Heart right ventricle (tissue), 16 donors: ENCODE results near the gene TUBAL3. TPM values are rescaled to one million over a fixed set of nuclear protein-coding genes. Genes with fewer than 3 reads are reported as not detected.

Experiments used
- ATAC-seq, 8 donors: fragments of 200-7000 bp; cut with Tn5 transposase; one replicate each; pipeline ENCODE4 v1.9.1; 2020; ENCODE audit warnings: mild to moderate bottlenecking in 8 of 8, moderate library complexity in 8 of 8, moderate number of reproducible peaks in 1 of 8
- DNase-seq, 2 donors: peaks; one replicate each; pipeline ENCODE4 v3.0.0-alpha.2; 2020
- H3K27ac ChIP-seq, 10 donors: fragments of 200-600 bp; sonication (generic) in 2 of 10; one replicate each; pipeline versions ENCODE4 v1.5.0 to v1.8.0; 2020 to 2022; ENCODE audit warnings: mild to moderate bottlenecking in 3 of 10
- H3K27me3 ChIP-seq, 7 donors: fragments of 200-600 bp; one replicate each; pipeline ENCODE4 v1.8.0; 2021 to 2022; ENCODE audit warnings: mild to moderate bottlenecking in 2 of 7
- H3K36me3 ChIP-seq, 9 donors: fragments of 200-600 bp; sonication (generic) in 1 of 9; one replicate each; pipeline versions ENCODE4 v1.5.0 to v1.8.0; 2020 to 2022; ENCODE audit warnings: mild to moderate bottlenecking in 2 of 9
- H3K4me1 ChIP-seq, 9 donors: fragments of 200-600 bp; sonication (generic) in 1 of 9; one replicate each; pipeline versions ENCODE4 v1.5.0 to v1.8.0; 2020 to 2022; ENCODE audit warnings: mild to moderate bottlenecking in 4 of 9
- H3K4me3 ChIP-seq, 10 donors: fragments of 200-600 bp; sonication (generic) in 2 of 10; one replicate each; pipeline versions ENCODE4 v1.5.0 to v1.8.0; 2020 to 2022; ENCODE audit warnings: mild to moderate bottlenecking in 7 of 10, moderate library complexity in 2 of 10
- H3K9me3 ChIP-seq, 11 donors: fragments of 200-600 bp in 10 of 11; sonication (generic) in 2 of 11; one replicate each; pipeline versions ENCODE4 v1.5.0 to v1.8.0; 2013 to 2022; ENCODE audit warnings: mild to moderate bottlenecking in 2 of 11, control low read depth in 1 of 11, moderate library complexity in 1 of 11
- CTCF ChIP-seq, 9 donors: fragments of 200-600 bp; sonication (generic) in 2 of 9; IDR thresholded peaks; one replicate each; pipeline versions ENCODE4 v1.5.0 to v1.8.0; 2021 to 2022; ENCODE audit warnings: antibody characterized with exemption in 9 of 9, mild to moderate bottlenecking in 5 of 9, moderate library complexity in 1 of 9
- WGBS, 2 donors: extraction: QIAGEN DNeasy Blood & Tissue Kit; methylation state at CpG; one replicate each; pipeline ENCODE4 v1.1.7; 2013; ENCODE audit warnings: inconsistent platforms in 1 of 2; 5-methylcytosine and 5-hydroxymethylcytosine counted together
- intact Hi-C, 10 donors: fragments of 100-400 bp; cut with DNase I; formaldehyde crosslinking; loops; one replicate each; pipeline versions ENCODE4 v1.11.1 to v1.14.2; 2022
- polyA plus RNA-seq, 2 donors: library from polyadenylated mRNA; stranded (reverse); fragments of 200-250 nt; gene quantifications; one replicate each; pipeline ENCODE4 v1.2.3, GENCODE V29; 2013
- total RNA-seq, 10 donors: library from RNA; stranded (reverse); fragmentation: NEBNext Ultra II Directional in 3 of 10; extraction: Animal tissue kit (Norgen Biotek cat#: 25700) in 3 of 10; gene quantifications; one replicate each; pipeline versions ENCODE4 v1.2.1 to v1.2.4, GENCODE V29; 2021 to 2023
- donor health status: Arrhythmogenic right ventricular cardiomyopathy.
- donor health status: ischemic (EF 13 %, LVEDD 7.1; RV severe dilation, severe dysfunction).
- donor health status: healthy with polysubstance abuse.
- donor health status: DM: no; HTN: yes; CAD: no.
- donor health status: DM: no; HTN: no; CAD: no.
- donor health status: ischemic (EF 25% LVEDD 6.9; RV normal size, moderate dysfunction).
- donor health status: ischemic (EF 25% LVEDD 5.7; RV mildly dilated, moderate dysfunction).
- donor health status: healthy.
- donor health status: DM: yes; HTN: yes; CAD: no.
- donor health status: Ischemic cardiomyopathy.
- donor health status: ischemic (EF 35%, LVEDD 5.7; RV mildly dilated, moderate dysfunction).
- donor health status: nonischemic (EF 11% LVEDD 7.7; RV severe dilation, severe dysfunction).
- donor health status: DM: yes; HTN: yes; CAD: no.
- donor health status: PGD.
- donor health status: ischemic (EF 29% LVEDD 5.4; RV normal size, mild dysfunction).
- donor health status: nonischemic (EF 23%, LVEDD 6.1; RV moderate dilation, normal function).

TUBAL3 gene
- total and polyA plus RNA-seq, 12 donors: 0.14 to 0.72 (median 0.20) TPM; not detected in 3

- 64 to 68% methylated on average over 1 of the region's 1 CpG for WGBS, 2 donors
- TF ChIP-seq CTCF (IDR thresholded peaks at IDR 0.05): no peak
- no peak for DNase-seq
- ATAC-seq: no peak
- Histone ChIP-seq H3K36me3 (no peaks in the 10 kb centered on the region), H3K4me3 (no peak overlapping the region), H3K27me3 (peaks cover 0 to 5% (median 0%) of the 10 kb centered on the region in 7 donors), H3K27ac (no peak overlapping the region), H3K9me3 (no peaks in the 10 kb centered on the region), H3K4me1 (peaks cover 0 to 13% (median 2%) of the 10 kb centered on the region in 9 donors)
- intact Hi-C loops: loop anchor here in 1 of 10 donors (10.0 kb wide), 1 partner anchor 112 kb away; no protein-coding TSS in a partner anchor
Observed at GRCh38 chr10:5406918-5407317, 2.3 kb upstream of the TUBAL3 start.

GRCh38 chr10:5402798-5403197 is 1.8 kb downstream of the TUBAL3 start:
- DNase-seq (no peak), ATAC-seq (peak in 1 of 8 donors; percentile 25)
- TF ChIP-seq CTCF (IDR thresholded peaks at IDR 0.05): no peak
- H3K9me3 ChIP-seq: no peaks in the 10 kb centered on the region
- intact Hi-C loops: loop anchor here in 1 of 10 donors (10.0 kb wide), 1 partner anchor 108 kb away; no protein-coding TSS in a partner anchor
- H3K4me1 ChIP-seq: peaks cover 0 to 11% (median 0%) of the 10 kb centered on the region in 9 donors
- H3K36me3 ChIP-seq: no peaks in the 10 kb centered on the region
- H3K4me3 ChIP-seq: no peak overlapping the region
- H3K27me3 ChIP-seq: peaks cover 0 to 9% (median 0%) of the 10 kb centered on the region in 7 donors
- 88 to 90% methylated on average over 3 of the region's 3 CpGs for WGBS, 2 donors
- no peak overlapping the region for H3K27ac ChIP-seq

GRCh38 chr10:5400468-5401240 is 4.0 kb downstream of the TUBAL3 start:
- Histone ChIP-seq H3K4me3 (no peak overlapping the region), H3K9me3 (no peaks in the 10 kb centered on the region), H3K27me3 (peaks cover 0 to 13% (median 0%) of the 10 kb centered on the region in 7 donors), H3K4me1 (peaks cover 0 to 11% (median 0%) of the 10 kb centered on the region in 9 donors), H3K27ac (no peak overlapping the region), H3K36me3 (no peaks in the 10 kb centered on the region)
- no peak for TF ChIP-seq CTCF (IDR thresholded peaks at IDR 0.05)
- ATAC-seq: no peak
- intact Hi-C loops: loop anchor here in 1 of 10 donors (10.0 kb wide), 1 partner anchor 106 kb away; no protein-coding TSS in a partner anchor
- 71 to 80% methylated on average over 9 of the region's 9 CpGs for WGBS, 2 donors
- DNase-seq: no peak

GRCh38 chr10:5399332-5399731 is 5.3 kb downstream of the TUBAL3 start:
- Histone ChIP-seq H3K4me1 (peaks cover 0 to under 1% (median 0%) of the 10 kb centered on the region in 9 donors), H3K27me3 (peaks cover 0 to 13% (median 0%) of the 10 kb centered on the region in 7 donors), H3K4me3 (no peak overlapping the region), H3K36me3 (no peaks in the 10 kb centered on the region), H3K27ac (no peak overlapping the region), H3K9me3 (no peaks in the 10 kb centered on the region)
- DNase-seq (no peak), ATAC-seq (no peak)
- WGBS, 2 donors: 61 to 79% methylated on average over 6 of the region's 6 CpGs
- intact Hi-C loops: no loop called here
- no peak for TF ChIP-seq CTCF (IDR thresholded peaks at IDR 0.05)
